ENCODE results near the gene CEP350. TPM values are rescaled to one million over a fixed set of nuclear protein-coding genes. Genes with fewer than 3 reads are reported as not detected.
"Not testable (repeated sequence)": the region's sequence is repeated elsewhere in the genome, so short reads cannot be mapped to it uniquely, and the experiment has no call there.

Gene CEP350
- total RNA-seq, 1 experiment from 2014 or later: 16.1 TPM

DNA sequence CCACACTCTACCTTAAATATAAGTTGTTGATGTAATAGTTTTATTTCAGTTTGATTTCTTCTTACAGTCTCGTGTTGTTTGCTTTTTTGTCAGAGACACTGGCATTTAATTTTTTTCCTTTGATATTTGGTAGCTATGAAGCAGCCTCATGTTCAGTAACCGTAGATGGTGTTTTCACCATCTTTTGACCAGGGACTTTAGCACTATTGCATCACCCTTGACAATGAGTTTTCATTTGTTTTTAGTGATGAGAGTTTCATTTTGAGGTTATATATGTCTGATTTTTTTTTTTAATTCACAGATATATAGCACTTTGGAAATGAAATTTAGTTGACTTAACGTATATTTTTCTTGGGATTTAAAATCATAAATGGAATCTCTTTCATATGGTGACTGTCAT, 36.2 kb downstream of the CEP350 start:
- no peak for DNase-seq (ENCODE audit: low spot score)

DNA sequence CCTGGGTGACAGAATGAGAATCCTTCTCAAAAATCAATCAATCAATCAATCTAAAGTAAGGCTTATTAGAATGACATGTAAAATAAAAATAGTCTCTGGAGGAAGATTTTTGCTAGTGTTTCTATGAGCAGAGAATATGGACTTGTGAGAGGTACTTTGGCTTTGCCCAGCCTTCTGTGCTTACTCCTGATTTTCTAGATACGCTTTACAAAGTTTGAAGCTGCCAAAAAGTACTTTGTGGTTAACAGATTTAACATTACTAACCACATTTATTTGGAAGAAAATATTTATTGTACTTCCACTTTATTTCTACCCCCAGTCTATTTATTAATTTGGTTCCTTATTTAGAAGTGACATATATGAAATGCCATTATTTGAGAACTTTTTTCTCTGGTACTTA, 41.0 kb downstream of the CEP350 start:
- no peak for DNase-seq (ENCODE audit: low spot score)

DNA sequence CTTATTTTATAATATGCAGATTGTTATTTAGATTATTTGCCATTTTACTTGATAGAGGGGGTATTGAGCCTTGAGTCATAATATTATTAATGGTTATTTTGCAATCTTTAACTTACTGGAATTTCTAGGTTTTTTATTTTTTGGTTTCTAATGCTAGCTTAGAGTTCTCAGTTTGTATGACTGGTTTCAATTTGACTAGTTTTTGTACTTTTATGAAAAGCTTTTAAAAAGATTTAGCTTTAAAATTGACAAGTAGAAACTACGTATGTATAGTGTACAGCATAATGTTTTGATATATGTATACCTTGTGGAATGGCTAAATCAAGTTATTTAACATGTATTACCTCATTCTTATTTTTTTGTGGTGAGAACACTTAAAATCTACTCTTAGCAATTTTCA, 41.5 kb downstream of the CEP350 start:
- no peak for DNase-seq (ENCODE audit: low spot score)

DNA sequence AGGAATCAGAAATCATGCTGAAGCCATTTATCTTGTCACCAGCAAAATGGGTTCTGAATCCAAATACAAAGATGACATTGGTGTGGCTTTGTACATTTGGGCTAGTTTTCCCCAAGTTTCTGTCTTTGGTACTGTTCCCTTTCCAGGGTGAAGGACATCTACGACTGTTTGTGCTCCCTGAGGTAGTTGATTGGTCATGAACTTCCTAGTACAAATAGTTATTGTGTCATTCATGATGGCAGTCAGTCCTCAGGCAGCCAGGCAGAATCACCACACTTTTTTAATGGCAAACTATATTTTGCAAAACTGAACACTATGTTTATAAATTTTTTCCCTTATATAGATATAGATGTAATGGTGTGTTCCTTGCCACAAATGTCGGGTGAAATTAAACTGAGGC, 46.0 kb downstream of the CEP350 start:
- no peak for DNase-seq (ENCODE audit: low spot score)

DNA sequence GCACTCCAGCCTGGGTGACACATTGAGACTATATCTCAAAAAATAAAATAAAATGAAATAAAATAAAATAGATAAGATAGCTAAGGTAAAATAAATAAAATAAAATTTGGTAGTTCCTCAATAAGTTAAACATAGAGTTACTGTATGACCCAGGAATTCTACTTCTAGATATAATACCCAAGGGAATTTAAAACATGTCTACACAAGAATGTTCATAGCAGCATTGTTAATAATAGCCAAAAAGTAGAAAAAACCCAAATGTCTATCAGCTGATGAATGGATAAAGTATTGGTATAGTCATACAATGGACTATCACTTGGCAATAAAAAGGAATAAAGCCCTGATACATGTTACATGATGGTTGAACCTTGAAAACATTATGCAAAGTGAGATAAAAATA, 47.8 kb downstream of the CEP350 start:
- no peak for DNase-seq (ENCODE audit: low spot score)

GRCh38 chr1:180003026-180003695, 48.6 kb downstream of the CEP350 start:
- DNase-seq (ENCODE audit: low spot score): no peak

- not testable (repeated sequence) for DNase-seq (ENCODE audit: low spot score)
Measured at GRCh38 chr1:180006762-180007161, 52.2 kb downstream of the CEP350 start.

DNA sequence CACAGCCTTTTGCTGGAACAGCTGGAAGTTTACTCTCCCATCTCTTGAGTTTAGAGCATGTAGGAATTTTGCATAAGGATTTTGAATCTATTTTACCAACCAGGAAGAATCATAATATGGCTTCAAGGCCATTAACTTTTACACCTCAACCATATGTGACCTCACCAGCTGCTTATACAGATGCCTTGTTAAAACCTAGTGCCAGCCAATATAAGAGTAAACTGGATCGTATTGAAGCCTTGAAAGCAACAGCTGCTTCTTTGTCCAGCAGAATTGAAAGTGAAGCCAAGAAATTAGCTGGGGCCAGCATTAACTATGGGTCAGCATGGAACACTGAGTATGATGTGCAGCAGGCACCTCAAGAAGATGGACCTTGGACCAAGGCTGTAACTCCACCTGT, 65.4 kb downstream of the CEP350 start:
- no peak for DNase-seq (ENCODE audit: low spot score)

DNA sequence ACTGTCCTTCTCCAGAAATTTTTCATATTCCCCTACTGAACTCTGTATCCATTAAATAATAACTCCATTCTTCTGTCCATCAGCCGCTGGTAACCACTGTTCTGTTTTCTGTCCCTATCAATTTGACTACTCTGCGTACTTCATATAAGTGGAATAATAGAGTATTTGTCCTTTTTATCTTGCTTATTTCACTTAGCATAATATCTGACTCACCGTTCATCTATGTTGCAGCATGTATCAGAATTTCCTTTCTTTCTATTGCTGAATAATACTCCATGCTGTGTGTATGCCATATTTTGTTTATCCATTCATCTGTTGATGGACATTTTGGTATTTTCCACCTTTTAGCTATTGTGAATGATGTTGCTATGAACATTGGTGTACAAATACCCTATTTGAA, 71.9 kb downstream of the CEP350 start:
- no peak for DNase-seq (ENCODE audit: low spot score)

DNA sequence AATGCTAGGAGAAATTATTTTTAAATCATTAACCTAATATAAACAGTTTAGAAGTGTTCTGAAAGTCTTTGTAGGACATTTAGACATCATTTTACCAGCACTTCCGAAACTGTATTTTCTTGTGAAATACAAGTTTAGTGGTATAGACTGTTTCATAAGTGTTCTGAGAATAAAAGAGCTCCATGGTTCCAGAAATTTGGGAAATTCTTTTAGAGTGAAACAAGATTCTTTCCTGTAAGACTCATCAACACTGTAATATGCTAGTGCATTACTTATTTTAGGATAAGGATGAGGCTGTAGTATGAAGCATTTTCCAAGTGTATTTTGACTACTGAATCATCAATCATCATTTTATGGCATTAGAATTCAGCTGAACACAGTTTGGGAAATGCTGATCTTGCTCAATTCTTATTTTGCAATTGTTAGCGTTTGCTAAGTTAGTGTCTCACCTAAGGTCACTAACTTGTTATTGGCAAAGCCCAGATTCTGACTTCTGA, 73.4 kb downstream of the CEP350 start:
- no peak for DNase-seq (ENCODE audit: low spot score)

GRCh38 chr1:180028864-180029263, 74.3 kb downstream of the CEP350 start:
- DNase-seq (ENCODE audit: low spot score): no peak

DNA sequence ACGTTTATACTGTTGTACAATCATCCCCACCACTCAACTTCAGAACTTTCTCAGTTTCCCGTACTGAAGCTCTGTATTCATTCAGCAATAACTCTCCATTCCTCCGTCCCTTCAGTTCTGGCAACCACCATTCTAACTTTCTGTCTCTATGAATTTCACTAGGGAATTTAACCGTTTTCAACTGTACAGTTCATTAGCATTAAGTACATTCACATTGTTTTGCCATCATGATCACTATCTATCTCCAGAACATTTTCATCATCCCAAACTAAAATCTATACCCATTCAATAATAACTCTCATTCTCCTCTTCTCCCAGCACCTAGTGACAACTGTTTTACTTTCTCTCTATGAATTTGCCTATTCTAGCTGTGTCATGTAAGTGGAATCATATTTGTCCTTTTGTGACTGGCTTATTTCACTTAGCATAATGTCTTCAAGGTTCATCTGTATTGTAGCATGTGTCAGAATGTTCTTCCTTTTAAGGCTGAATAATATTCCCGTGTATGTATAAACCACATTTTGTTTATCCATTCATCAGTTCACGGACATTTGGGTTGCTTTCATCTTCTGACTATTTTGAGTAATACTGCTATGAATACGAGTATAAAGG, 75.0 kb downstream of the CEP350 start:
- DNase-seq (ENCODE audit: low spot score): no peak

DNA sequence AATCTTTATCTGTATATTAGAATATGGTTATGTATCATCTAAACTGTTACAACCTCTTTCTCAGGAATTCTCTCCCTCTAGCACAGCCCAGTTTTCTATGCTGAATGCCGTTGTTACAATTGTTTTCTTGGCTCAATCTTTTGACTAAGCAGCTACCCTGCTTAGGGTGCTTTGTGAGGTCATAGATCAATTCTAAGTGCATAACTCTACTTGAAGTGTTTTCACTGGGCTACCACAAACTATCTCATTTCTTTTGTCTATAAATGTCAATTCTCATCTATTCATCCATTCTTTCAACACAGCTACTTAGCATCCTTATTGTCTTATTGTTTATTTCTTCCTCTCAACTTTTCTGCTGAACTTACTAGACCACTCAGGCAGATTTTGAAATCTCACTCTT, 77.1 kb downstream of the CEP350 start:
- no peak for DNase-seq (ENCODE audit: low spot score)

DNA sequence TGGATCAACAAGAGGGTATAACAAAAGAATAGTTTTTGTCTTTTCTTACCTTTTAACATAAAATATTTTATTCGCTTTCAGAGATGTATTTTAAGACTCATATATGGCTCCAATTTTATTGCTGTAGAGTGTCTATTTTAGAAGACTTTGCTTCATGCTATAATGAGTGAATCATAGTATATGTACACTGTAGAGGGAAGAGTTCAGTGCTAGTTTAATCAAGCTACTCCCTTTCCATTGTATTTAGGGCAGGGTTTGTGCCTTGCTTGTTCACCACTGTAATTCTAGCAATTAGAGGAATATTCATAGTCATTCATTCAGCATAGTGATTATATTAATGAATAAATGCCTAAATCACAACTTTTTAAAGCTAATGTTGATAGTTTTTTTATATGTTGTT, 78.8 kb downstream of the CEP350 start:
- no peak for DNase-seq (ENCODE audit: low spot score)

- no peak for DNase-seq (ENCODE audit: low spot score)
Measured at GRCh38 chr1:180040034-180040433, 85.4 kb downstream of the CEP350 start.

GRCh38 chr1:180041582-180041981, 87.0 kb downstream of the CEP350 start:
- DNase-seq (ENCODE audit: low spot score): no peak

GRCh38 chr1:180042988-180043622, 88.5 kb downstream of the CEP350 start:
- DNase-seq (ENCODE audit: low spot score): no peak

DNA sequence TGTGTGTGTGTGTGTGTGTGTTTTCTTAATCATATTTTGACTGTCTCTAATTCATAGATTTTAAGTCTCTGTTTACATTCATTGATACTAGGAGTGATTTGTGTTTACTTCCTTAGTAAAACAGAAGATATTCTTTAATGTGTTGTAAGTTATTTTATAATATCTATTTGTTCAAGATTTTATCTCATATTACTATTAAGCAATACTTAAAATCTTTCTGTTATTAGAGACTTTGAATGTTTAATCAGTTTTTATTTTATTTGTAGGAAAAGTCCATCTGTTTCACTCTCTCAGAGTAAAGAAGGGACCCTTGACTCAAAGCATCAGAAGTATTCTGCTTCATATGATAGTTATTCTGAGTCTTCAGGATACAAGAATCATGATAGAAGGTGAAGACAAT, 89.2 kb downstream of the CEP350 start:
- no peak for DNase-seq (ENCODE audit: low spot score)

- no peak for DNase-seq (ENCODE audit: low spot score)
Measured at GRCh38 chr1:180046674-180047073, 92.1 kb downstream of the CEP350 start.

GRCh38 chr1:180053594-180054567, 99.3 kb downstream of the CEP350 start:
- DNase-seq (ENCODE audit: low spot score): no peak

GRCh38 chr1:180057883-180058396, 103.3 kb downstream of the CEP350 start:
- no peak for DNase-seq (ENCODE audit: low spot score)

DNA sequence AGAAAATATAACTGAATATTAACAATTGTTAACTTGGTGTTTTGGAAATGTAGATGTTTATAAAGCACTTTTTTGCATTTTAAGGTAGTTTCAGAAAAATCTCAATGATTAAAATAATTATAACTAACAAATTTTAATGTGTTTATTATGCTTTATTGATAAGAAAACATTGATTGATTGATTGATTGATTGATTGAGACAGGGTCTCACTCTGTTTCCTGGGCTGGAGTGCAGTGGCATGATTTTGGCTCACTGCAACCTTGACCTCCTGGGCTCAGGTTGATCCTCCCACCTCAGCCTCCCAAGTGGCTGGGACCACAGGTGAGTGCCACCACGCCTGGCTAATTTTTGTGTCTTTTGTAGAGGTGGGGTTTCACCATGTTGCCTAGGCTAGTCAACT, 106.4 kb downstream of the CEP350 start:
- no peak for DNase-seq (ENCODE audit: low spot score)
